GM23248 (cell line): Measurements from ENCODE around the gene GTF2E1.

Source experiments
- EZH2 ChIP-seq: fragments of 200-600 bp; sonication (generic); IDR thresholded peaks from 2 replicates; pipeline ENCODE4 v1.6.1; 2018; ENCODE audit warnings: antibody characterized with exemption, mild to moderate bottlenecking; ENCODE audit not compliant: insufficient read depth, poor library complexity, severe bottlenecking
- EZH2phosphoT487 ChIP-seq: fragments of 200-600 bp; sonication (generic); IDR thresholded peaks from 2 replicates; pipeline ENCODE4 v1.6.1; 2018; ENCODE audit warnings: antibody characterized with exemption, moderate library complexity, mild to moderate bottlenecking, low read depth; ENCODE audit not compliant: insufficient read depth

GRCh38 chr3:120756061-120756460, 13.5 kb downstream of the GTF2E1 start:
- TF ChIP-seq EZH2: no peak
- no peak for TF ChIP-seq EZH2phosphoT487
